ENCODE measurements around the gene SORCS2.

Gene SORCS2

GRCh38 chr4:7306986-7307385 lies 114.6 kb downstream of the SORCS2 start:
- TF ChIP-seq CTCF (conservative IDR thresholded peaks at IDR 0.05; ENCODE audit: low read depth), result no peak
- CTCF ChIA-PET, result interaction anchor here (0.6 kb wide), 1 partner anchor 111 kb away, joined by 3 read pairs; no protein-coding TSS in a partner anchor
- POLR2A ChIA-PET (ENCODE audit: low non-redundant PET), result no interaction called here
- H3K27ac ChIP-seq, result no peak overlapping the region
- DNase-seq (ENCODE audit: low spot score), result no peak

- ChIA-PET CTCF (no interaction called here), POLR2A (ENCODE audit: low non-redundant PET) (no interaction called here)
- no peak overlapping the region for H3K27ac ChIP-seq
- DNase-seq (ENCODE audit: low spot score), result no peak
- TF ChIP-seq CTCF (conservative IDR thresholded peaks at IDR 0.05; ENCODE audit: low read depth), result no peak
Measured at GRCh38 chr4:7307394-7308099, 115.2 kb downstream of the SORCS2 start.

DNA sequence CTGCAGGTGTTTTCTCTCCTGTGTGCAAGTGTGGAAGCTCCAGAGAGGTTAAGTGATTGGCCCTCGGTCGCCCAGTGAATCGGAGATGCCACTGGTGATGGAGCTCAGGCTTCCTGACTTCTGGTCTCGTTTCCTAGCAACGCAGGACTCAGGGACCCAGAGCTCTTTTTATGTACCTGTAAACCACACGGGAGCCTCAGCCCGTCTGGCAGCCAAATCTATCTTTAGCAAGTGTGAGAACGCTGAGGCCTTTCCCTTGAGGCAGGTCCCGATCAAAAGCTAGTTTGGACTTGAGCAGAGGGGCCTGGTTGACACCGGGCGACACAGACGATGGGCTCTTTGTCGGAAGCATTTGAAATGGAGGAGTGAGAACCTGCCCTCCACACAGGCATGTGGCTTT lies 116.8 kb downstream of the SORCS2 start:
- ChIA-PET CTCF (interaction anchor here (0.6 kb wide), 1 partner anchor 494 kb away, joined by 3 read pairs; no protein-coding TSS in a partner anchor), POLR2A (ENCODE audit: low non-redundant PET) (no interaction called here)
- TF ChIP-seq CTCF (conservative IDR thresholded peaks at IDR 0.05; ENCODE audit: low read depth), result no peak
- H3K27ac ChIP-seq, result no peak overlapping the region
- DNase-seq (ENCODE audit: low spot score), result no peak

DNA sequence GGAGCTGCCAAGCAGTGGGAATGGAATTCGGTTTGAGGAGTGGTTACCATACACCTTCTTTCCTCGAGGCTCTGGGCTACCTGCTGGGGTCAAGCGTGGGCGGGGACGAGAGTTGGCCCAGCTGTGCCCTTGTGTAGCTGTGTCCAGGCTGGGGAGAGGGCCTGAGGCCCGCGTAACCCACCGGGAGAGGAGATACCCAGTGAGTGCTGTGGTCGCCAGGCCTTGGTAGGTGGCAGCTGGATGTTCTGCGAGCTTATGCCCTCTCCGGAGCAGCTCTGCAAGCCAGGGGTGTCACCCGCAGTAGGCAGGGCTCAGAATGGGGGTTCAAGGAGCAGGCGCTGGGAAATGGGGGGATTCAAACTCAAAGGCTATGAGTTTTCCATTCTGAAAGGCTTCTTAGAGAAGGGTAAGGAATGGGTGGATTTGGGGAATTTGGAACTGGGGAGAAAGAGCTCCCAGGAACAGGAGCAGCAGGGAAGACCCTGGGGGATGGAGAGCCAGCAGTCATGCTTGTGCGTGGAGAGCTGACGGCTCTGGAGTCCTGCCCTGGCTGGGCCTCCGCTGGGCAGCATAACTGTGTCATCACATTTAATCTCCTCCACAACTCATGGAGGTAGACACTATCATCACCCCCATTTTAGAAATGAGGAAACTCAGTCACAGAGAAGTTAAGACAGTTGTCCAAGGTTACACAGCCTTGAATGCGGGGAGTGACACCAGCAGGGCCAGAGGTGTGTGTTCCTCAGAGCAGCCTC lies 117.5 kb downstream of the SORCS2 start:
- H3K27ac ChIP-seq, result no peak overlapping the region
- POLR2A ChIA-PET (ENCODE audit: low non-redundant PET), result no interaction called here
- no peak for DNase-seq (ENCODE audit: low spot score)
- no peak for TF ChIP-seq CTCF (conservative IDR thresholded peaks at IDR 0.05; ENCODE audit: low read depth)
- CTCF ChIA-PET, result no interaction called here

DNA sequence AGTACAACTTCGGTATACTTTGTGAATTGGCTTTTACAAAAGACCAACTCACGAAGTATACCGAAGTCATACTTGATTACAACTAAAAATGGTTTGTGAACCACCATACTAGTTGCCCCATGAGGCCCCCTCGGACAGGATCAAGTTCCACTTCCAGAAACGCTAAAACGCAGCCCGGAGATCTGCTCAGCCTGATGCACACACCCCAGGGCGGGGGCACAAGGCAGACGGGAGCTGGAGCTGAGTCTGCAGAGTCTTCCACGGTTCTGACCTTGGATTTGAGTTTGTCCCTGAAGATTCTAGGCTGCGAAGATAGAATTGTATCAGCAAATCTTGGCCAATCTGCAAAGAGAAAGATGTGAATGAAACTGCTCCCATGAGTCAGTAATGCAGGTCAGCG lies 118.1 kb downstream of the SORCS2 start:
- TF ChIP-seq CTCF (conservative IDR thresholded peaks at IDR 0.05; ENCODE audit: low read depth), result no peak
- DNase-seq (ENCODE audit: low spot score), result no peak
- ChIA-PET CTCF (no interaction called here), POLR2A (ENCODE audit: low non-redundant PET) (no interaction called here)
- H3K27ac ChIP-seq, result no peak overlapping the region

- DNase-seq (ENCODE audit: low spot score), result no peak
- H3K27ac ChIP-seq, result no peak overlapping the region
- CTCF ChIA-PET, result no interaction called here
- POLR2A ChIA-PET (ENCODE audit: low non-redundant PET), result no interaction called here
- no peak for TF ChIP-seq CTCF (conservative IDR thresholded peaks at IDR 0.05; ENCODE audit: low read depth)
Measured at GRCh38 chr4:7311205-7311604, 118.9 kb downstream of the SORCS2 start.

Measured in RWPE1 (cell line).